MM.1S (cell line): ENCODE results near the gene FAT2.

Experiments used
- EZH2 ChIP-seq: fragments of 300-600 bp; sonication (generic); optimal IDR thresholded peaks from 2 replicates; pipeline ENCODE3; 2017; ENCODE audit warnings: low read depth, mild to moderate bottlenecking, antibody characterized with exemption, low read length, mixed read lengths
- EZH2phosphoT487 ChIP-seq: fragments of 300-600 bp; sonication (generic); IDR thresholded peaks from 2 replicates; pipeline ENCODE4 v1.6.1; 2018; ENCODE audit warnings: antibody characterized with exemption, low read length
- TF ChIP-seq, protein P1 (sequence below): fragments of 300-600 bp; sonication (generic); IDR thresholded peaks from 2 replicates; pipeline ENCODE4 v1.5.1; 2016; ENCODE audit warnings: antibody characterized with exemption, low read length, mixed read lengths

DNA sequence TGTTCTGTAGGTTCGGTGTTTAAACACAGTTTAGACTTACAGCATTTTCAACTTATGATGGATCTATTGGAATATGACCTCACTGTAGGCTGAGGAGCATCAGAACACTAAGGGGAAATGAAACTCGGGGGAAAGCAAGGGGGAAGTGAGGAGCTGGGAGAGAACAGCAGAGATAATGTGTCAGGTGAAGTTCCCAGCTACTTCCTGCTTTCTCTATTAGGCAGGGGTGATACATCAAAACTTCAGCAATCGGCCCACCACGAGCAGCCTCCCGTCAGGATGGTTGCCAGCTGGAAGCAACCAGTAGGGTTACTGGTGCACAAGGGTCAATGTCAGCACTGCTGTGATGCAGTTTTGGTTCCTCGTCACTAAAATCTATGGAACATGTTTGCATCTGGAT, 34.3 kb downstream of the FAT2 start:
- TF ChIP-seq, protein P1, sequence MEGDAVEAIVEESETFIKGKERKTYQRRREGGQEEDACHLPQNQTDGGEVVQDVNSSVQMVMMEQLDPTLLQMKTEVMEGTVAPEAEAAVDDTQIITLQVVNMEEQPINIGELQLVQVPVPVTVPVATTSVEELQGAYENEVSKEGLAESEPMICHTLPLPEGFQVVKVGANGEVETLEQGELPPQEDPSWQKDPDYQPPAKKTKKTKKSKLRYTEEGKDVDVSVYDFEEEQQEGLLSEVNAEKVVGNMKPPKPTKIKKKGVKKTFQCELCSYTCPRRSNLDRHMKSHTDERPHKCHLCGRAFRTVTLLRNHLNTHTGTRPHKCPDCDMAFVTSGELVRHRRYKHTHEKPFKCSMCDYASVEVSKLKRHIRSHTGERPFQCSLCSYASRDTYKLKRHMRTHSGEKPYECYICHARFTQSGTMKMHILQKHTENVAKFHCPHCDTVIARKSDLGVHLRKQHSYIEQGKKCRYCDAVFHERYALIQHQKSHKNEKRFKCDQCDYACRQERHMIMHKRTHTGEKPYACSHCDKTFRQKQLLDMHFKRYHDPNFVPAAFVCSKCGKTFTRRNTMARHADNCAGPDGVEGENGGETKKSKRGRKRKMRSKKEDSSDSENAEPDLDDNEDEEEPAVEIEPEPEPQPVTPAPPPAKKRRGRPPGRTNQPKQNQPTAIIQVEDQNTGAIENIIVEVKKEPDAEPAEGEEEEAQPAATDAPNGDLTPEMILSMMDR: no peak
- TF ChIP-seq EZH2: no peak
- no peak for TF ChIP-seq EZH2phosphoT487
